ENCODE results near the gene PLTP.

Gene PLTP

DNA sequence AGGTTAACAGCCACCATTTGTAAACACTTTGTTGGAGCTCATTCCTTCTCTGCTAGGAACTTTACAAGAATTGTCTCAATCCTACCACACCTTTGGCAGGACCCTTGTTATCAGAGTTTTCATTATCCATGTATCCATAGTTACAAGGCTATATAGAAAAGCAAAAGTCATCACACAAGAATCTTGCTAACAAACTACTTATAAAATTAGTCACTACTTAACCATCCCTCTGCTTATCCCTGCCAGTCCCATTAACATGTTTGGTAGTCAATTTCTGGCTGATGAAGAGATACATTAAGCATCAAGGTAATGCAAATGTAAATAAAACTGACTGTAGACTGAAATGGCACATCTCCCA lies 44.2 kb downstream of the PLTP start:
- DNase-seq = no peak

DNA sequence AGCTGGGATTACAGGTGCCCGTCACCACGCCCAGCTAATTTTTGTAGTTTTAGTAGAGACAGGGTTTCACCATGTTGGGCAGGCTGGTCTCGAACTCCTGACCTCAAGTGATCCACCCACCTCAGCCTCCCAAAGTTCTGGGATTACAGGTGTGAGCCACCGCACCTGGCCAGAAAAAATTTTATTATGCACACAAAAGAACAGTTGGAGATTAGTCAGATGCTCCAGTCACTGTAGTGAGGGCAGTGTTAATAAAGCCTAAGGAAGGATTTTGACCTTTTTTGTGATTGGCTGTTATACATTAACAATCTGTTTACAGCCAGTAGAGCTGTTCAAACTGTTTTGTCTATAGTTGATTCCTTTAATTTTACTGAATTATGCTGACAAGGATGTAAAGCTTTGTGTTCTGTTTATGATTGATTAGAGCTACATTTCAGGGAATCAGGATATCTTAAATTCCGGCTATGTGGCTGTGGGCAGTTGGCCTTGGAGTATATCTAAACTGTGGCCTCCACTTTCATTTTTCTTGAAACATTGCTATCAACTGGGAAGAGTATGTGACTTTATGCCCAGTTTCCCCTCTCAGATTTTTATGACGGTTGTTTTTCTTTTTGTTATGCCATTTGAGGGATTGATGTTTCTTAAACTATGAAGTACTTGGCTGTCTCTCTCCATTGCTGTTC lies 44.7 kb downstream of the PLTP start:
- no peak for DNase-seq

DNA sequence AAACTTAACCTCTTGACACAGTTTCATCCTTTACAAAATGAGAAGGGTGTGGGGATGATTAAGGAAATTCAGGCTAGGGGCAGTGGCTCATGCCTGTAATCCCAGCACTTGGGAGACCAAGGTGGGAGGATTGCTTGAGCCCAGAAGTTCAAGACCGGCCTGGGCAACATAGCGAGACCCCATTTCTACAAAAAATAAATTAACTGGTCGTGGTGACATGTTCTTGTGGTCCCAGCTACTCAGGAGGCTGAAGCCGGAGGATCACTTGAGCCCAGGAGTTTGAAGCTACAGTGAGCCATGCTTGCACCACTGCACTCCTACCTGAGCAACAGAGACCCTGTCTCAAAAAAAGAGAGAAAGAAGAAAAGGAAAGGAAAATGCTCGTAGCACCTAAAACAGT lies 45.5 kb downstream of the PLTP start:
- DNase-seq = no peak

- no peak for DNase-seq
Measured at GRCh38 chr20:45863543-45864470, 48.1 kb downstream of the PLTP start.

GRCh38 chr20:45861221-45862075 lies 50.5 kb downstream of the PLTP start:
- no peak for DNase-seq

DNA sequence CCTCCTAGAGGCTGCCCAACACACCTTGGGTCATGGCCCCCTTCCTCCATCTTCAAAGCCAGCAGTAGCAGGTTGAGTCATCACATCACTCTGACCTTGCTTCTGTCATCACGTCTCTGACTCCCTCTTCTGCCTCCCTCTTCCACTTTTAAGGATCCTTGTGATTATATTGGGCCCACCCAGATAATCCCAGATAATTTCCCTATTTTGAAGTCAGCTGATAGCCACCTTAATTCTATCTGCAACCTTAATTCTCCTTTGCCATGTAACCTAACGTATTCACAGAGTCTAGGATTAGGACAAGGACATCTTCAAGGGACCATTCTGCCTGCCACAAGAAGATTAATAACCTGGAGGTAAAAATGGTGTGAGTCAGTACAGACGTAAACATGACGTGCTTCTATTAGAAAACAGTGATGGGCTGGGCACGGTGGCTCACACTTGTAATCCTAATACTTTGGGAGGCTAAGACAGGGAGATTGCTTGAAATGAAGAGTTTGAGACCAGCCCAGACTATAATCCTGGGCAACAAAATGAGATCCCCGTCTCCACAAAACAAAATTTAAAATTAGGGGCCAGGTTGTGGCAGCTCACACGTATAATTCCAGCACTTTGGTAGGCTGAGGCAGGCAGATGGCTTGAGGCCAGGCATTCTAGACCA lies 51.3 kb downstream of the PLTP start:
- no peak for DNase-seq

- no peak for DNase-seq
Measured at GRCh38 chr20:45859916-45860315, 52.0 kb downstream of the PLTP start.

- peak; percentile 21 for DNase-seq
Measured at GRCh38 chr20:45857882-45858216, 54.1 kb downstream of the PLTP start.

GRCh38 chr20:45857114-45857881 lies 54.7 kb downstream of the PLTP start, which contains the start of the genes ACOT8 and ZSWIM3:
Gene ACOT8, minus strand, starts transcription at chr20:45857392. Its CDS starts 77 bp downstream, at chr20:45857315.
Gene ZSWIM3, plus strand, starts transcription at chr20:45857614. Its CDS starts 212 bp downstream, at chr20:45857826.
- DNase-seq = peak; percentile 100

GRCh38 chr20:45853484-45853883 lies 58.5 kb downstream of the PLTP start:
- no peak for DNase-seq

- no peak for DNase-seq
Measured at GRCh38 chr20:45852326-45852725, 59.6 kb downstream of the PLTP start.

DNA sequence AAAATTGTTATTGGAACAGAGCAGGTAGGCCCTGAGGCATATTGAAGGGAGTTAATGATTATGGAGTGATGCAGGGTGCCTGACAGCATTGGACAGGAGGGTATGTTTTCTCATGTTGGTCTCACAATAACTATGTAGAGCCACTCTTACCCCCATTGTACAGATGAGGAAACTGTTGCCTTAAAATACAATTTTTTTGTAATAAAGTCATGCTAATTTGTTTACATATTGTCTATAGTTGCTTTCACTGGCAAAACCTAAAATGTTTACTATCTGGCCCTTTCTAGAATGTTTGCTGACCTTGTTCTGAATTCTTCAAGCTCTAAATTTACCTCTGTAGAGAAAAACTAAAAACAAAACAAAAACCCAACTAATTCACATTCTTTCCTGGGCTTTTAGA lies 60.5 kb downstream of the PLTP start:
- DNase-seq = no peak

GRCh38 chr20:45850926-45851325 lies 61.0 kb downstream of the PLTP start:
- no peak for DNase-seq

- no peak for DNase-seq
Measured at GRCh38 chr20:45850238-45850637, 61.7 kb downstream of the PLTP start.

DNA sequence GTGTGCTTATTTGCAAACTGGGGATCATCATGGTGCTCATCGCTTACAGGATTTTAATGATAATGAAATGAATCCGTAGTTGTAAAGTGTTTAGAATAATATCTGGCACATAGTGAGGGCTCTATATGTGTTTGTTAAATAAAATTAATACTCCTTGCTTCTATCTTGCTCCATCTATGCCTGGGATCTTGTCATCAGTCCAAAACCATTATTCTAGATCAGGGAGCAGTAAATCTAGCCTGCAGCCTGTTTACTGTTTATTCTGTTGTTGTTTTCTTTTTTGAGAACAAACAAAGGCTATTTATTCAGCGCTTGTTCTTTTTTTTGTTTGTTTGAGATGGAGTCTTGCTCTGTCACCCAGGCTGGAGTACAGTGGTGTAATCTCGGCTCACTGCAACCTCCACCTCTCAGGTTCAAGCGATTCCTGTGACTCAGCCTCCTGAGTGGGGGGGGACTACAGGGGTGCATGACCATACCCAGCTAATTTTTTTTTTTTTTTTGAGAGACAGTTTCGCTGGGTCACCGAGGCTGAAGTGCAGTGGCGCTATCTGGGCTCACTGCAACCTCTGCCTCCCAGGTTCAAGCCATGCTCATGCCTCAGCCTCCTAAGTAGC lies 62.9 kb downstream of the PLTP start:
- no peak for DNase-seq
